ENCODE results near the gene NMT2. TPM values are rescaled to one million over a fixed set of nuclear protein-coding genes. Genes with fewer than 3 reads are reported as not detected.

The NMT2 gene
- total and polyA plus RNA-seq, 10 of the 15 experiments (the other 5 are each of a cell fraction or from before 2014, with no cell fraction given) = 4.9 to 12.0 (median 9.2) TPM

GRCh38 chr10:15116225-15116624 is 52.3 kb downstream of the NMT2 start (continued):
- TF ChIP-seq NFXL1 (IDR thresholded peaks at IDR 0.05; ENCODE audit: borderline replicate concordance) = no peak
- TF ChIP-seq GABPA (IDR thresholded peaks at IDR 0.05; ENCODE audit: low read depth) = no peak
- no peak for TF ChIP-seq HDAC2 (IDR thresholded peaks at IDR 0.05)
- TF ChIP-seq ZBED1 (IDR thresholded peaks at IDR 0.05; ENCODE audit: borderline replicate concordance) = no peak
- no peak for TF ChIP-seq SIN3A (IDR thresholded peaks at IDR 0.05; ENCODE audit: low read depth, low read length)
- no peak for TF ChIP-seq RAD51 (IDR thresholded peaks at IDR 0.05)
- TF ChIP-seq EP300 (IDR thresholded peaks at IDR 0.05; ENCODE audit: borderline replicate concordance in 1 of 2, control insufficient read depth in 1 of 2, low read depth in 2 of 2, low read length in 2 of 2) = no peak
- no peak for TF ChIP-seq NR2C1 (IDR thresholded peaks at IDR 0.05)
- TF ChIP-seq ATF7 (IDR thresholded peaks at IDR 0.05; ENCODE audit: low read depth) = no peak
- TF ChIP-seq, protein P1, sequence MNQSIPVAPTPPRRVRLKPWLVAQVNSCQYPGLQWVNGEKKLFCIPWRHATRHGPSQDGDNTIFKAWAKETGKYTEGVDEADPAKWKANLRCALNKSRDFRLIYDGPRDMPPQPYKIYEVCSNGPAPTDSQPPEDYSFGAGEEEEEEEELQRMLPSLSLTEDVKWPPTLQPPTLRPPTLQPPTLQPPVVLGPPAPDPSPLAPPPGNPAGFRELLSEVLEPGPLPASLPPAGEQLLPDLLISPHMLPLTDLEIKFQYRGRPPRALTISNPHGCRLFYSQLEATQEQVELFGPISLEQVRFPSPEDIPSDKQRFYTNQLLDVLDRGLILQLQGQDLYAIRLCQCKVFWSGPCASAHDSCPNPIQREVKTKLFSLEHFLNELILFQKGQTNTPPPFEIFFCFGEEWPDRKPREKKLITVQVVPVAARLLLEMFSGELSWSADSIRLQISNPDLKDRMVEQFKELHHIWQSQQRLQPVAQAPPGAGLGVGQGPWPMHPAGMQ (IDR thresholded peaks at IDR 0.05; ENCODE audit: borderline replicate concordance) = no peak

DNA sequence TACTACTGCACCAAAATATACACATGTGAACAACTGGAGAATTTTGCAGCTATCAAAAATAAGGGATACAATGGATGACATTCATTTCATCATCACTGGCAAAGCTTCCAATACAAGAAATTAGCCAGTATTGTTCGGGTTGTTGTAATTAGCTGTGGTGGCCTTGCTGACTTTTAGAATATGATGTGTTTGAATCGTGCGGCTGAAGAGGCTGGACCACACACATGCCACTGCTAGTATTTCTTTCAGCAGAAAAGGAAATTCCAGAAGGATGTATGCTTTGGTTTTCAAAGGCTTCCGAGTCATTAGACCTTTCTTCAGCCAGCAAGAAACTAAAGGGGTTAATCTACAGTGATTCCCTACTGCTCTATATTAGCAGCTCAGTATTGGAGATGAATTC is 54.7 kb downstream of the NMT2 start:
- DNase-seq (ENCODE audit: low read depth, low spot score) = no peak
- no peak for FAIRE-seq
- intact Hi-C loops (cut with micrococcal nuclease; ENCODE audit: unreplicated experiment) (no loop called here), in situ Hi-C loops (cut with MboI) (no loop called here)
- Histone ChIP-seq H2AFZ (ENCODE audit: control insufficient read depth, low read depth, low read length) (no peak overlapping the region), H3K4me2 (ENCODE audit: control insufficient read depth, insufficient read depth) (no peak overlapping the region), H3K4me1 (ENCODE audit: control insufficient read depth, insufficient read depth, low read length) (no peaks in the 10 kb centered on the region; the same call in 1 of the 2 replicates), H3K27ac (ENCODE audit: control insufficient read depth, insufficient read depth) (no peak overlapping the region), H3K36me3 (ENCODE audit: control insufficient read depth in 2 of 2, insufficient read depth in 2 of 2, low read length in 1 of 2) (no peaks in the 10 kb centered on the region), H3K4me3 (no peak overlapping the region), H3K9ac (ENCODE audit: control insufficient read depth, insufficient read depth, low read length) (no peak overlapping the region), H3K79me2 (ENCODE audit: control insufficient read depth, insufficient read depth, low read length) (no peaks in the 10 kb centered on the region), H4K20me1 (ENCODE audit: control insufficient read depth, insufficient read depth) (no peaks in the 10 kb centered on the region), H3K9me3 (replicated peaks; ENCODE audit: control insufficient read depth, insufficient read depth, low read length) (peaks cover under 1% of the 10 kb centered on the region; the same call in 1 of the 3 replicates), H3K27me3 (replicated peaks in 1 of 2; ENCODE audit: control insufficient read depth in 2 of 2, insufficient read depth in 2 of 2, low read length in 1 of 2) (no peaks in the 10 kb centered on the region)
- RAD21 ChIA-PET (ENCODE audit: unreplicated experiment) = interaction anchor here (0.6 to 0.7 kb wide), 3 partner anchors 59 to 1182 kb away, joined by 3 to 5 read pairs (median 3); no protein-coding TSS in a partner anchor
- POLR2A ChIA-PET = no interaction called here
- no peak for ATAC-seq
- 100% methylated on average over 4 of the region's 4 CpGs for WGBS (ENCODE audit: insufficient coverage, insufficient replicate concordance, low lambda C conversion rate, missing lambda C conversion rate)
- SMC1A ChIA-PET (ENCODE audit: uncharacterized antibody, unreplicated experiment) = interaction anchor here (1.0 to 1.7 kb wide), 2 partner anchors 9 to 24 kb away, joined by 3 to 8 read pairs; no protein-coding TSS in a partner anchor
- BruUV-seq (replicated peaks) = no TSS peak
- CTCF ChIA-PET = interaction anchor here (0.9 to 1.4 kb wide), 5 partner anchors 8 to 78 kb away, joined by 3 to 4 read pairs (median 4); no protein-coding TSS in a partner anchor
- no peak for TF ChIP-seq IKZF2 (IDR thresholded peaks at IDR 0.05)
- no peak for TF ChIP-seq CBX3 (IDR thresholded peaks at IDR 0.05; ENCODE audit: borderline replicate concordance, low read depth)
- TF ChIP-seq DPF2 (IDR thresholded peaks at IDR 0.05) = no peak
- no peak for TF ChIP-seq BCLAF1 (IDR thresholded peaks at IDR 0.05)
- no peak for TF ChIP-seq ZNF592 (IDR thresholded peaks at IDR 0.05)

Data from GM12878 (cell line).